H1 (cell line): ENCODE results near the gene CLBA1. TPM values are rescaled to one million over a fixed set of nuclear protein-coding genes. Genes with fewer than 3 reads are reported as not detected.

ENCODE experiments used
- CHD7 ChIP-seq: fragments of 300-600 bp; sonication (generic); IDR thresholded peaks from 2 replicates; pipeline ENCODE4 v1.7.1; 2012; ENCODE audit warnings: low read length, moderate library complexity, mild to moderate bottlenecking, inconsistent platforms; ENCODE audit not compliant: insufficient replicate concordance
- CTCF ChIP-seq, 3 experiments: IDR thresholded peaks; 1 replicate in 2 of 3; 2 replicates in 1 of 3; pipeline versions ENCODE4 v1.5.1 to v1.6.1; 2011; ENCODE audit warnings: low read length in 3 of 3, mild to moderate bottlenecking in 3 of 3, inconsistent platforms in 2 of 3, low read depth in 1 of 3, moderate library complexity in 1 of 3; ENCODE audit not compliant: insufficient read depth in 1 of 3; ENCODE audit errors: control extremely low read depth in 1 of 3
- GTF2F1 ChIP-seq: IDR thresholded peaks from 2 replicates; pipeline ENCODE4 v1.6.1; 2012; ENCODE audit warnings: low read depth, low read length, improper control_type of control experiment, borderline replicate concordance
- KDM1A ChIP-seq: fragments of 200-600, 300-600 bp; sonication (generic); IDR thresholded peaks from 2 replicates; pipeline ENCODE4 v1.7.1; 2016; ENCODE audit warnings: mild to moderate bottlenecking, low read length, borderline replicate concordance
- POLR2AphosphoS5 ChIP-seq: IDR thresholded peaks from 2 replicates; pipeline ENCODE4 v1.6.1; 2011; ENCODE audit warnings: low read depth, low read length
- SIRT6 ChIP-seq: IDR thresholded peaks from one replicate; pipeline ENCODE4 v1.7.1; 2012; ENCODE audit warnings: low read length, inconsistent platforms
- TCF12 ChIP-seq: IDR thresholded peaks from 2 replicates; pipeline ENCODE4 v1.6.1; 2011; ENCODE audit warnings: low read depth, mild to moderate bottlenecking, low read length
- ZNF274 ChIP-seq: IDR thresholded peaks from 2 replicates; pipeline ENCODE4 v1.7.0; 2012; ENCODE audit warnings: low read length, borderline replicate concordance; ENCODE audit errors: extremely low read depth
- polyA plus RNA-seq, 7 experiments: library from polyadenylated mRNA; depleted of rRNA in 3 of 7; stranded (reverse) in 5 of 7; unstranded in 2 of 7; fragments of >200 nt in 5 of 7; fragments of 200-250 nt in 2 of 7; gene quantifications; 1 replicate in 5 of 7; 2 replicates in 1 of 7; 4 replicates in 1 of 7; pipeline versions ENCODE4 v1.2.1 to v1.2.3, GENCODE V29; 2011 to 2013; ENCODE audit warnings: missing spikeins in 2 of 7, mixed read lengths in 2 of 7
- total RNA-seq: library from RNA; stranded (reverse); fragmentation: NEBNext Ultra II Directional; extraction: Animal tissue kit (Norgen Biotek cat#: 25700); gene quantifications from 2 replicates; pipeline ENCODE4 v1.2.1, GENCODE V29; 2021

CLBA1 gene
- total and polyA plus RNA-seq, 2 of the 8 experiments (the other 6 are each of a cell fraction or from before 2014, with no cell fraction given), result 1.6 to 2.4 TPM

GRCh38 chr14:105011312-105011990 lies 25.9 kb downstream of the CLBA1 start (continued):
- no peak for TF ChIP-seq CHD7
- no peak for TF ChIP-seq SIRT6
- no peak for TF ChIP-seq ZNF274
- TF ChIP-seq GTF2F1, result no peak
- no peak for TF ChIP-seq POLR2AphosphoS5
- no peak for TF ChIP-seq CTCF (IDR thresholded peaks at IDR 0.05; ENCODE audit: control extremely low read depth in 1 of 3, insufficient read depth in 1 of 3, low read depth in 1 of 3, low read length in 3 of 3)
- TF ChIP-seq KDM1A, result no peak
- TF ChIP-seq TCF12, result no peak
